BJ (cell line): ENCODE measurements around the gene PRKAR1B. TPM values are rescaled to one million over a fixed set of nuclear protein-coding genes. Genes with fewer than 3 reads are reported as not detected.

Experiments used
- CTCF ChIA-PET: fragments of 350-600 bp; formaldehyde crosslinking; extraction: SDS; loops from one replicate; lab custom pipeline; 2021; ENCODE audit warnings: antibody characterized with exemption, inconsistent platforms; lab: Yijun Ruan, JAX
- POLR2A ChIA-PET: fragments of 300-600 bp; sonication (Branson Sonifier 250); formaldehyde crosslinking; extraction: SDS; loops from one replicate; lab custom pipeline; 2021; ENCODE audit warnings: antibody characterized with exemption; lab: Charles Lee
- DNase-seq: peaks from one replicate; pipeline ENCODE4 v3.0.0-alpha.2; 2011; ENCODE audit warnings: low read depth
- H3K27me3 ChIP-seq: 2 replicates; pipeline ENCODE4 v1.6.0; 2011; ENCODE audit warnings: low read length; ENCODE audit not compliant: control insufficient read depth, insufficient read depth
- H3K36me3 ChIP-seq: 2 replicates; pipeline ENCODE4 v1.5.1; 2011; ENCODE audit warnings: low read length; ENCODE audit not compliant: control insufficient read depth, insufficient read depth
- H3K4me3 ChIP-seq: 2 replicates; pipeline ENCODE4 v1.5.1; 2011; ENCODE audit warnings: low read depth, mild to moderate bottlenecking, control low read depth, low read length
- polyA plus RNA-seq: library from polyadenylated mRNA; depleted of rRNA; stranded (reverse); fragments of >200 nt; gene quantifications from 2 replicates; pipeline ENCODE4 v1.2.3, GENCODE V29; 2011
- TF ChIP-seq, protein P1 (sequence below): IDR thresholded peaks from 2 replicates; pipeline ENCODE4 v1.5.1; 2011; ENCODE audit warnings: low read depth, mild to moderate bottlenecking, control low read depth, inconsistent platforms, low read length, moderate library complexity; ENCODE audit not compliant: insufficient read depth

The PRKAR1B gene
- polyA plus RNA-seq, 1 experiment: 7.4 TPM

DNA sequence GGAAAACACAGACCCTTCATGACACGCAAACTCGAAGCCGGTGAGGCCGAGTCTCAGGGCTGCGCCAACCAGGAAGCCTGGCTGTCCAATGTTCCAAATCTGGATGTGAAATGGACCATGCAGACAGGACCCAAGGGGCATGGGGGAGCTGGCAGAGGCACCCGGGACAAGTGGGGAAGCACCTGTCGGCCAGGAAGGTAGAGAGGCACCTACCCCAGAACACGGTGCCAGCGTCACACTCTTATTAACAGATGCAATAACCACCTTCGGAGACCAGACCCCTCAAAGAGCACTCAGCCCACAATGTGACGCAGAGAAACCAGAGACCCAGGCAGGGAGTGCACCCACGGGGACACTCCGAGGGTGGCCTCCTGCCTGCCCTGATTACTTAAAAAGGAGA is 119.1 kb downstream of the PRKAR1B start:
- TF ChIP-seq, protein P1, sequence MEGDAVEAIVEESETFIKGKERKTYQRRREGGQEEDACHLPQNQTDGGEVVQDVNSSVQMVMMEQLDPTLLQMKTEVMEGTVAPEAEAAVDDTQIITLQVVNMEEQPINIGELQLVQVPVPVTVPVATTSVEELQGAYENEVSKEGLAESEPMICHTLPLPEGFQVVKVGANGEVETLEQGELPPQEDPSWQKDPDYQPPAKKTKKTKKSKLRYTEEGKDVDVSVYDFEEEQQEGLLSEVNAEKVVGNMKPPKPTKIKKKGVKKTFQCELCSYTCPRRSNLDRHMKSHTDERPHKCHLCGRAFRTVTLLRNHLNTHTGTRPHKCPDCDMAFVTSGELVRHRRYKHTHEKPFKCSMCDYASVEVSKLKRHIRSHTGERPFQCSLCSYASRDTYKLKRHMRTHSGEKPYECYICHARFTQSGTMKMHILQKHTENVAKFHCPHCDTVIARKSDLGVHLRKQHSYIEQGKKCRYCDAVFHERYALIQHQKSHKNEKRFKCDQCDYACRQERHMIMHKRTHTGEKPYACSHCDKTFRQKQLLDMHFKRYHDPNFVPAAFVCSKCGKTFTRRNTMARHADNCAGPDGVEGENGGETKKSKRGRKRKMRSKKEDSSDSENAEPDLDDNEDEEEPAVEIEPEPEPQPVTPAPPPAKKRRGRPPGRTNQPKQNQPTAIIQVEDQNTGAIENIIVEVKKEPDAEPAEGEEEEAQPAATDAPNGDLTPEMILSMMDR: no peak

DNA sequence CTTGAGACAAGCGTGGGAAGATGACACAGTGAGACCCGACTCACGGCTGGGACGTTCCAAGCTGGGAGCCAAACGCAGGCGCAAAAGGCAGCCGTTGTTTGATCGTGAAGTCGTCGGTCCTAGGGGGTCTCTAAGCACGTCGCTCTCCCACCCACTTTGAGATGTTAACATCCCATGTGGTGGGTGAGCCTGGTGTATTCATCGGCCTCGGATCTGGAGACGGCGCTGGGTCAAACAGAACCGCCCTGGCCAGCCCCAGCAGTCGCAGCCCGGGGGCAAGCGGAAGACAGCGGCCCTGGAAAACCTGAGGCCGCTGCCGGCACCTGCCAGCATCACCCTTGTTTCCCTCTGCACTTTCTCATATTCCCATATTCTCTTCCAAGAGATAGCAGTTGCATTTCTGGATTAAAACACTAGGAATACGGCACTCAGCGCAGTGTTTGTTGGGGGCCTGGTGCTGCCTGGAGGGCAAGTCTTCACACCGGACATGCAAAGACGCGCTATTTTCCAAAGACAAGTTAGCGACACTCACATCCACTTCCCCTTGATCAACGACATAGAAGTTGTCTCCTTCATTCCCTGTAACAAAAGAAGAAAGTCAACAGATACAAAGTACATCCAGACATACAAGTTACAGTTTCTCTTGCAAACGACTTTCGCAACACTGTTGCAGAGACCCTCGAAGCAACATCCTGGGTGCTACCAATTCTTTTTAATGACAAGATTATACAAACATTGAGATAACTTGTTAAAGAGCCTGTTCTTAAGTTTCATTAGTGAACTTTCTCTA is 121.2 kb downstream of the PRKAR1B start:
- TF ChIP-seq, protein P1: no peak
- Histone ChIP-seq H3K36me3 (peaks cover 2% of the 10 kb centered on the region; the same call in 1 of the 2 replicates), H3K4me3 (no peak overlapping the region), H3K27me3 (no peaks in the 10 kb centered on the region)
- ChIA-PET POLR2A (no interaction called here), CTCF (no interaction called here)
- no peak for DNase-seq

More for the DNA sequence above, 119.1 kb downstream of the PRKAR1B start:
- CTCF ChIA-PET: no interaction called here
- POLR2A ChIA-PET: no interaction called here
- Histone ChIP-seq H3K27me3 (no peaks in the 10 kb centered on the region), H3K36me3 (peaks cover 2% of the 10 kb centered on the region; the same call in 1 of the 2 replicates), H3K4me3 (no peak overlapping the region)
- no peak for DNase-seq

DNA sequence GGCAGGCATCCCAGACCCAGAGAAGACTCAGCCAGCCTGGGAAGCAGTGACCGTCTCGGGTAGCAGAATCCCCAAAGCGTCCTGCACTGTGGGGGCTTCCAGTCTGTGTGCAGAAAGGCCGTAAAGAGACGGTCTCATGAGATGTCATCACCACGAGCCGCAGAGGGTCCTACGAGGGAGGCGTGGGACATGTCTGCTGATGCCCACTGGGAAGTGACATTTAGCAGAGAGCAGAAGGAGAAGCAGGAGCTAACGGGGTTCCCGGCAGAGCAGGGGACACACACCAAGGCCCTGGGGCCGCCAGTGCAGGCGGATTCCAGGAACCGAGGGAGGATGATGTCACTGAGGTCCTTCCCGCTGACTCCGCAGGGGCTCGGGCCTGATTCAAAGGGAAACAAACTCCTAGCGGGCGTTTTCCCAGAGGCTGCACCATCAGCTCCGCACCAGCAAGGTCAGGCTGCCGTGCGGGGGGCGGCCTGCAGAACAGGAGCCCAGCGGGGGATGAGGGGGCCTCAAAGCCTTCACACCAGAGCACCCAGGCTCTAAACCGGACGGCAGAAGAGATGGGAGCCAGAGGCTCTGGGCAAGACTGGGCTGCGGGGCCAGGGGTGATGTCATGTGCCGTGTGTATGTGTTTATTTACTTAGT is 122.1 kb downstream of the PRKAR1B start:
- DNase-seq: no peak
- Histone ChIP-seq H3K4me3 (no peak overlapping the region), H3K36me3 (peaks cover 2% of the 10 kb centered on the region; the same call in 1 of the 2 replicates), H3K27me3 (no peaks in the 10 kb centered on the region)
- POLR2A ChIA-PET: no interaction called here
- TF ChIP-seq, protein P1: no peak
- CTCF ChIA-PET: interaction anchor here (0.9 kb wide), 1 partner anchor 14 kb away, joined by 3 read pairs; no protein-coding TSS in a partner anchor

DNA sequence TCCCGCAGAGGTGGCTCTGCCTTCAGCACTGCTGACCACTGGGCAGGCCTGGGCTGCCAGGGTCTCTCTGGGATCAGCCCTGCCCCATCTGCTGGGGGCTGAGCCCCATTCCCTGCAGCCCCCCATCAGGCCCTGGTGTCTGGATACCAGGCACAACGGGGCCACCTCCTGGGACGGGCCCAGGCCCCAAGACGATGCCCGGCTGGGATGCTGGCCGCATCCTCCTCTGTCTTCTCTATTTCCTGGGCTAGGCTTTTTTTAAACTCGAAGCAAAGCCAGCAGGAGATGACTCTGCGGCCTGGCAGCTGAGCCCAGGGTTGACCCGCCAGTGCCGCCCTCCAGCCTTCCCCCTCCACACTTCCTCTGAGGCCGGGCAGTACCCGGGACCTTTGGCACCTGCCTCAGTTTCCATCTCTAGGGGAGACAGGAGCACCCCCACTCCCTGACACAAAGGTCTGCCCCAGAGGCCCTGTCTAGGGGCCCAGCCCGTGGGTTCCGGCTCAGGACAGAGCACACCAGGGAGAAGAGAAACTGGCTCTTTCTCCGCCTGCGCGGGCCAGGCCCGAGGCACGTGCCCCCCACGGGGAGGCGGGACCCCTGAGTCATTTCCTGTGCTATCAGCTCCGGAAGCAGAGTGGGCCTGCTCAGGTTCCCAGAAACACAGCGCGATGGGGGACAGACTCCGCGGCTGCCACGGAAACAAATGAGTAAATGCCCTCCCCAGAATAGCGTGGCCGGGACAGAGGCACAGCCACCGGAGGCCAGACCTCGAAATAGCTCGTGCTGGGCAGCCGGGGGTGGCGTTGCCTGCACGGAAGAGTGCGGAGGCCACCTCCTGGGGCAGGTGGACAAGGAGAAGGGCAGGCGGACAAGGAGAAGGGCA is 122.8 kb downstream of the PRKAR1B start:
- Histone ChIP-seq H3K4me3 (no peak overlapping the region), H3K27me3 (no peaks in the 10 kb centered on the region), H3K36me3 (peaks cover 2% of the 10 kb centered on the region; the same call in 1 of the 2 replicates)
- ChIA-PET POLR2A (no interaction called here), CTCF (interaction anchor here (0.9 kb wide), 1 partner anchor 13 kb away, joined by 3 read pairs; no protein-coding TSS in a partner anchor)
- DNase-seq: no peak
- TF ChIP-seq, protein P1: no peak
